Stimulated activated CD4-positive, alpha-beta T cell treated with anti-CD3 and anti-CD28 coated beads, Interleukin-15, amount 100 ng/mL, for 24 hours (primary cell): ENCODE data around the gene THAP6.
"Not testable (repeated sequence)": the region's sequence is repeated elsewhere in the genome, so short reads cannot be mapped to it uniquely, and the experiment has no call there.

Experiments
- DNase-seq: peaks from one replicate; pipeline ENCODE4 v3.0.0-alpha.2; 2020

The THAP6 gene

DNA sequence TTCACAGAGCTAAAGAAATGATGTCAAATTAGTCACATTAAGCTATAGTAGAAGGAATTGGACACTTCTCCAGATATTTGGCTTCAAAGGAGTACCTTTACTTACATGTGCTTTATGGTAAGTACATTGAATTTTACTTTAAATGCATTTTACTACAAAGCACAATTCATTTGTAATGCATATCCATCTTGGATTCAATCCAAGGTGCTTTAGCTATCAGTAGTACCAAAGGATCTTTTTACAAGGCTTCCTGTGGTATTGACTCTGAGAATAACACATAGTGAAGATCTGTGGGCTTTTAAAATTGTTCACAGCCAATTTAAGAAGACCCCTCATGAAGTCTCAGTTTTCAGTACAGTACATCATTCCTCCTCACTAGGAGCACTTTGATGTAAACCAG lies 13.2 kb downstream of the THAP6 start:
- no peak for DNase-seq

DNA sequence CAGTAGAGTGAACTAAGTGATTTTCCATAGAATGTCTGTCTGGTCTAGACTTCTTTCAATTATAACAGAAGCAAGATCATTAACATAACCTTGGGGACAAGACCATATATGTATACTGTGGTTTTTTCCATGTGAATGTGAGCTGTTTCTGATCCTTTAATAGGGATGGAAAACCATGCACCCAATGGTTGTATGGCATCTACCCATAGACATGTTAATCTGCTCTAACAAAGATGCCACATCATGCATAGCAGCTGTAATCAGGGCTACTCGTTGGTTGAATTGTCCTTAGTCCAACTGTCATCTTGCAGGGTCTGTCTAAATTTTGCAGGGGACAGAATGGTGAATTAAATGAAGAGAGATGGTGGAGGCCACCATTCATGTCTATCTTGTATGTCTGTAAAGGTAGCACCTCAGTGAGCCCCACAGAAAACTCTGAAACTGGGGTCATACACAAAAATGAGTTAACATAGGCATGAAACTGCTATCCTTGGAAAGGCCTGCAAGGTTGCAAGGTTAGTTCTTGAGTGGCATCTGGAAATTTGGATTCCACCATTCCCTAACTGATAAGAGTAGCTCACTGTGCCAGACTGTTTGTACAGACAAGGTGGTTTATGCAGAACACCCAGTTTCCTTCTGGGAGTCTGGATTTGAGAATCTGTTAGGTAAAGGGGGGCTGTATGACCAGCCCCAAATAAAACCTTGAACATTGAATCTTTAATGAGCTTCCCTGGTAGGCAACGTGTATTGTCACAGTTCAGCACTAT lies 16.5 kb downstream of the THAP6 start:
- no peak for DNase-seq

DNA sequence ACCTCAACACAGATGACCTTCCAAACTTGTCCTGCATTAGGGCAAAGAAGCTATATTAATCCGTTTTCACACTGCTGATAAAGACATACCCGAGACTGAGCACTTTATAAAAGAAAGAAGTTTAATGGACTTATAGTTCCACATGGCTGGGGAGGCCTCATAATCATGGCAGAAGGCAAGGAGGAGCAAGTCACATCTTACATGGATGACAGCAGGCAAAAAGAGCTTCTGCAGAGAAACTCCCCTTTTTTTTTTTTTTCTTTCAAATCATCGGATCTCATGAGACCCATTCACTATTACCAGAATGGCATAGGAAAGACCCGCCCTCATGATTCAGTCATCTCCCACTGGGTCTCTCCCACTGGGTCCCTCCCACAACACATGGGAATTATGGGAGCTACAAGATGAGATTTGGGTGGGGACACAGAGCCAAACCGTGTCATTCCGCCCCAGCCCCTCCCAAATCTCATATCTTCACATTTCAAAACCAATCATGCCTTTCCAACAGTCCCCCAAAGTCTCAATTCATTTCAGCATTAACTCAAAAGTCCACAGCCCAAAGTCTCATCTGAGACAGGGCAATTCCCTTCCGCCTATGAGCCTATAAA lies 17.4 kb downstream of the THAP6 start:
- DNase-seq: not testable (repeated sequence)

DNA sequence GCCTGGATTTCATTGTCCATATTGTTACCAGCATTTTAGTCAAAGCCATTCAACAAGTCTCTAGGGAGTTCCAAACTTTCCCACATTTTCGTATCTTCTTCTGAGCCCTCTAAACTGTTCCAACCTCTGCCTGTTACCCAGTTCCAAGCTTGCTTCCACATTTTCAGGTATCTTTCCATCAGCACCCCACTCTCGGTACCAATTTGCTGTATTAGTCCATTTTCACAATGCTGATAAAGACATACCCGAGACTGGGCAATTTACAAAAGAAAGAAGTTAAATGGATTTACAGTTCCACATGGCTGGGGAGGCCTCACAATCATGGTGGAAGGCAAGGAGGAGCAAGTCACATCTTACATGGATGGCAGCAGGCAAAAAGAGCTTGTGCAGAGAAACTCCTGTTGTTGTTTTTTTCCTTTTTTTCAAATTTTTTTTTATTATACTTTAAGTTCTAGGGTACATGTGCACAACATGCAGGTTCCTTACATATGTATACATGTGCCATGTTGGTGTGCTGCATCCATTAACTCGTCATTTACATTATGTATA lies 19.1 kb downstream of the THAP6 start:
- not testable (repeated sequence) for DNase-seq

DNA sequence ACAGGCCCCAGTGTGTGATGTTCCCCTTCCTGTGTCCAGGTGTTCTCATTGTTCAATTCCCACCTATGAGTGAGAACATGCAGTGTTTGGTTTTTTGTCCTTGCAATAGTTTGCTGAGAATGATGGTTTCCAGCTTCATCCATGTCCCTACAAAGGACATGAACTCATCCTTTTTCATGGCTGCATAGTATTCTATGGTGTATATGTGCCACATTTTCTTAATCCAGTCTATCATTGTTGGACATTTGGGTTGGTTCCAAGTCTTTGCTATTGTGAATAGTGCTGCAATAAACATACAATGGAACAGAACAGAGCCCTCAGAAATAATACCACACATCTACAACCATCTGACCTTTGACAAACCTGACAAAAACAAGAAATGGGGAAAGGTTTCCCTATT lies 19.7 kb downstream of the THAP6 start:
- not testable (repeated sequence) for DNase-seq

DNA sequence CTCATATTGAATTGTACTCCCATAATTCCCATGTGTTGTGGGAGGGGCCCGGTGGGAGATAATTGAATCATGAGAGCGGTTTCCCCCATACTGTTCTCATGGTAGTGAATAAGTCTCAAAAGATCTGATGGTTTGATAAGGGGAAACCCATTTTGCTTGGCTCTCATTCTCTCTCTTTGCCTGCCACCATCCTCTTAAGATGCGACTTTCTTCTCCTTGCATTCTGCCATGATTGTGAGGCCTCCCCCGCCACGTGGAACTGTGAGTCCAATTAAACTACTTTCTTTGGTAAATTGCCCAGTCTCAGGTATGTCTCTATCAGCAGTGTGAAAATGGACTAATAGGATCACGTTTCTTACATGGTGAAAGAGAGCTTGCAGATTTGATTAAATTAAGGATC lies 23.0 kb downstream of the THAP6 start:
- DNase-seq: not testable (repeated sequence)

DNA sequence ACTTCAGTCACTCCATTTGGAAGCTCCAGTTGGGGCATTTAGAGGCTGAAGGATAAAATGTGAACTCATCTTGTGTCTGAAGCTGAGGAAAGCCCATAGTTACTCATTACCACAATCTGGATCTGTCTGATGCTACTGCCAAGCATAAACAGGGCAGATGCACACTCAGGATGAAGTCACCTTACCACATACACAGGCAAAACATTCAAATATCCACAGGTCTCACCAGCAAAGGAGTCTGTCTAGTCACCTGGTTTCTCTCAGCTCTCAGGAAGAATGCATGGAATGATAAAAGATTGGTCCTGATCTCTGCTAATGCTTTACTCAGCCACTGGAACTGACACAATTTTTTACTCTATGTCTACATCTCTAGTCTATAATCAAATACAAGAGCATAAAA lies 28.6 kb downstream of the THAP6 start:
- no peak for DNase-seq

DNA sequence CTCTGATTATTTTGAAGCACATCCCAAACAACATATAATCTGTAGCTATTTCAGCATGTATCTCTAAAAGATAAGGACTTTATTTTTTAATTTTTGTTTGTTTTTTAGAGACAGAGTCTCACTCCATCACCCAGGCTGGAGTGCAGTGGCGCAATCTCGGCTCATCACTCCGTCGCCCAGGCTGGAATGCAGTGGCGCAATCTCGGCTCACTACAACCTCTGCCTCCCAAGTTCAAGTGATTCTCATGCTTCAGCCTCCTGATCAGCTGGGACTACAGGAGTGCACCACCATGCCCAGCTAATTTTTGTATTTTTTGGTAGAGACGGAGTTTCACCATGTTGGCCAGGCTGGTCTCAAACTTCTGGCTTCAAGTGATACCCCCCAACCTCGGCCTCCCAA lies 29.9 kb downstream of the THAP6 start:
- not testable (repeated sequence) for DNase-seq

DNA sequence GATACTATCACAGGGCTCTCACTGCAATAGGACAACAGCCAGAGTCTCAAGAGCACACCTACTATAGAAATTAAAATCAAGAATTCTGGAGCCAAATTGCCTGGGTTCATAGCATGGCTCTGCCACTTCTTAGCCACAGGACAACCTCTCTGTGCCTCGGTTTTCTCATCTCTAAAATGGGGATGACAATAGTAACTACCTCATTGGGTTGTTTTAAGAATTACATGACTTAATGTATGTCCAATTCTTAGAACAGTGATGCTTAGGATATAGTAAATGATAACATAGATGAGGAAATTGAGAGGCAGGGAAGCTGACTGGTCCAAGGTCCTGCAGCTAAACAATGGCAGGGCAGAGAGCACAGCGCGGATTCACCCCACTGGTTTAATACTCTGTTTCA lies 30.6 kb downstream of the THAP6 start:
- no peak for DNase-seq

DNA sequence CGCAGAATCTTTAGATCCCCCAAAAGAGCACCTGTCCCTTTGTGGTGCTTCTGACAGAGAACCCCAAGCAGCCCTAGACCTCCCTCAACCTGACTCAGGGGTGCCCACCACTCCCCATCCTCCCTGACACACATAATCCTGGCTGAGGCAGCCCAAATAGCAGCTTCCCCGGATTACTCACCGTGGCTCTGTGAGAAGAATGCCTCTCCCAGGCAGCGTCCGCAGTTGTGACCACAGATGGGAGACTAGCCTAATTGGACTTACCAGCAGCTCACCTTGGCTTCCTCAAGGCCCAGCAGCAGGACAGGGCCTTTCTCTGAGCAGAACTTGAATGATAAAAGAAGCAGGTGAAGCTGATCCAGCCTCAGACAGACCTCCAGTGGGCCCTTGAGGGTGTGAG lies 31.3 kb downstream of the THAP6 start:
- no peak for DNase-seq

DNA sequence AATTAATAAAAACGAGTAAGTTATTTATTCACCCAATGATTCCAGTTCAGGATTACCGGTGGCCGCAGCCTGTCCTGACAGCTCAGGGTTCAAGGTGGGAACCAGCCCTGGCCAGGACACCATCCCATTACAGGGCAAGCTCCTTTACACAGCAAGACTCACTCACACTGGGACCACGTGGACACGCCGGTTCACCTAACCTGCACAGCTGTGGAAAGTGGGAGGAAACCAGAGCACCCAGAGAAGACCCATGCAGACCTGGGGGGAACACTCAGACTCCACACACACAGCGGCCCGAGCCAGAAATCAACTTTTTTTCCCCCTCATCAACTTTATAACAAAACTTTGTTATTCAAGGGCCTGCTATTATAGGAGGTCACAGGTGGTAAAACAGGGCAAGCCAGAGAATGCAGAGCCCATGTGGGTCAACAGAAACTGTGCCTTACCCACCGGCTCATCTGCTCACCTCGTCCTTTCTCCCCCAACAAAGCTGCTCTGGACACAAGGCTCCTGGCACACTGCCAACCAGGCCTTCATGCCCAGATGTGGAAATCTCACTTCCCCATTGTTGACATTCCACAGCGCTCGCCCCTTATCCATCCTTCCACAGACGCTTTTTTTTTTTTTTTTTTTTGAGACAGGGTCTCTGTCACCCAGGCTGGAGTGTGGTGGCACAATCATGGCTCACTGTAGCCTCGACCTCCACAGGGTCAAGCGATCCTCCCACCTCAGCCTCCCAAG lies 33.5 kb downstream of the THAP6 start:
- DNase-seq: no peak

DNA sequence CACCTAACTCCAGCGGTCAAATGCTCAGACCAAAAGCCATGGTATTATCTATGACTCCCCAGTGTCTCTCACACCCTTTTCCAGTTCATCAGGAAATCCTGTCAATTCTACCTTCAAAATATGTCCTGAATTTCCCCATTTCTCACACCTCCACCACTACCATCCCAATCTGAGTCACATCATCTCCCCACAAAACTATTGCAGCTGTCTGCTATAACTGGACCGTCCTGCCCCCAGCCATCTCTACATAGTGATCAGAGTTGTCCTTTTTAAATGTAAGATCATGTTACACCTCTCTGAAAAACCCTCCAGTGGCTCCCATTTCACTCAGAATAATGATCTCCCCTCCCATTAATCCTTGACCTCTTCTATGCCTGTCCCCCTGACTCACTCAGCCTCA lies 34.7 kb downstream of the THAP6 start:
- no peak for DNase-seq

DNA sequence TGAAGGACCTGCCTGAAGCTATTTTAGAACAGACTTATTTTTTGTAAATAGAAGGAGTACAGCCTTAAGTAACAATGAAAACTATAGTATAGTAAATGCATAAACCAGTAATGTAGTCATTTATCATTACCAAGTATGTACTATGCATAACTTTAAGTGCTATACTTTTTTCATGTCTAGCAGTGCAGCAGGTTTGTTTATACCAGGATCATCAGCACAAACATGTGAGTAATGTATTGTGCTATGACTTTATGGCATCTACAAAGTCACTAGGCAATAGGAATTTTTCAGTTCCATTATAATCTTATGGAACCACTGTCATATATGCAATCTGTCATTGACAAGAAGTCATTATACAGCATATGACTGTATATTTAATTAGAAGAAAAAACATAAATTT lies 38.2 kb downstream of the THAP6 start:
- no peak for DNase-seq

DNA sequence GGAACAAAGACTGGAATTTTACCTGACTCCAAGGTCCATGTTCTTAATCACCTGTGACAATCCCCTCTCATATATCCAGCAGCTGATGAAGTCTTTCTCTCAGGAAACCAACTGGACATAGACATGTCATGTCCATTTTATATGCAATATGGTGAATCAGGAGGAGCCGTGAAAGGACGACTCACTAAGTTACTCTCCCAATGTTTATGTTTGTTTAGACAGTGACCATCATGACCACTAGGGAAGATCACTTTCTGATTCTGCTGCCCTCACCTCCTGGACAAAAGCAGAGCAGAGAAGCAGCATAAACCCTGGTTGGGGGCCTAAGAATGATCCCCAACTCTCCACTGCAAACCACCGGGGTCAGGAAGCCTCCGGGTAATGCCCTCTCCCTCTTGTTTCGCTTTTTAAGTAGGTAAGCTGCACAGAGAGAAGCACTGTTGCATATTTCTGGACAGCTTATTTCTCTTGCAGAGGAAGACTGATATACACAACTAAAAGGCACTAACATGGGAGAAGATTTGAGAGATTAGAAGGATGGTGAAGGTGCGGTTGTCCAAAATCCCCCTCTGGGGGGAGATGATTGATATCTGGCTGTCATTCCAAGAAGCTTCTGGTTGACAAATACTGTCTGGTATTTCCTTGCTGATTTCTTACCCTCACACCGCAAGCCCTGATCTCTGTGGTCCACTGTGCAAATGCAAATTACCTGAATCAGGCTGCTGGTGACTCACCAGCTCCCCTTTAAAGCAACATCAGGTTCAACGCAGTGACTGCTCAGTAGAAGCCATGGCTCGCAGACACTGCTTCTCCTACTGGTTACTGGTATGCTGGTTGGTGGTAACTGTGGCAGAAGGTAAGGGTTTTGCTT lies 41.3 kb downstream of the THAP6 start, which contains the start of gene ODAPH:
TSS of gene ODAPH (plus strand) at position 773 of the 871 bp plus-strand sequence. CDS start at position 790, 17 bp downstream.
- peak; percentile 26 for DNase-seq

DNA sequence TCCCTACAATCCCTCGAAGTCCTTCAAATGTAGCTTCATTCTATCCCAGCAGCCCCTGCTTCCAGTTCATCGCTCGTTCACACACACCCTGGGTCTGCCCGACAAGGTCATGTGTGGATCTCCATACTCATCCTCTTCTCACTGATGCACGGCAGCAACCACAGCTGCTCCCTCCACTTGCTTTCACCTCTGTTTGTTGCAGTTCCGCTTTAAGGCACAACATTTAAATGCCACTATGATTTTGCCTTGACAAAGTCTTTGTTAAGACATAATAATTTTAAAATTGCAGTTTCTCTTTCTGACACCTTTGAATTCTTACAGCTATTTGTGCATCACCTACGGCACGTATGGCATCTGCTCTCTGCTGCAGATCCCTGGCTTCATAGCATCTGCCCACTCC lies 43.4 kb downstream of the THAP6 start:
- DNase-seq: no peak

DNA sequence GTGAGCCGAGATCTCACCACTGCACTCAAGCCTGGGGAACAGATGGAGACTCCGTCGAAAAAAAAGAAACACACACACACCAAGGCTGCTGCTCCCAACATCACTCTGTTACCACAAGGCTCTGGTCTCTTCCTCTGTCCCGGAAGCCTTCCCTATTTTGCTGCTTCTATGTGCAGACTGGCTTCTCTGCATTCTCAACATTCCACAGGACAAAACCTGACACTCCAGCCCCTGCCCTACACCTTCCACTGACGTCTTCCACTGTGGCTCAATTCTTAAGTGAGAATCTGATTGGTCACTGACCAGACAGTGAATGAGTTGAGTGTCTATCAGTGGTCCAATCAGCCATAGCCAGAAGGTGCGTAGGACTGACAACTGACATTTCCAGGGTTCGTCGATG lies 47.5 kb downstream of the THAP6 start:
- no peak for DNase-seq

DNA sequence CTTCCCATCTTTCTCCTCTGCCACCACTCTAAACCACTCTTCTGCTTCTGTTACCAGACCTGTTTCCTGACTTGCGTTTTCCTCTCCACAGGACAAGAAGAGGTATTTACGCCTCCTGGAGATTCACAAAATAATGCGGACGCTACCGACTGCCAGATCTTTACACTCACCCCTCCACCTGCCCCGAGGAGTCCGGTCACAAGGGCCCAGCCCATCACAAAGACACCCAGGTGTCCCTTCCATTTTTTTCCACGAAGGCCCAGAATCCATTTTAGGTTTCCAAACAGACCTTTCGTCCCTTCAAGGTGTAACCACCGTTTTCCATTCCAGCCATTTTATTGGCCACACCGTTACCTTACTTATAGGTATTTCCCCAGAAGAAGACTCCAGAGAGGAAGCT lies 49.8 kb downstream of the THAP6 start:
- no peak for DNase-seq

DNA sequence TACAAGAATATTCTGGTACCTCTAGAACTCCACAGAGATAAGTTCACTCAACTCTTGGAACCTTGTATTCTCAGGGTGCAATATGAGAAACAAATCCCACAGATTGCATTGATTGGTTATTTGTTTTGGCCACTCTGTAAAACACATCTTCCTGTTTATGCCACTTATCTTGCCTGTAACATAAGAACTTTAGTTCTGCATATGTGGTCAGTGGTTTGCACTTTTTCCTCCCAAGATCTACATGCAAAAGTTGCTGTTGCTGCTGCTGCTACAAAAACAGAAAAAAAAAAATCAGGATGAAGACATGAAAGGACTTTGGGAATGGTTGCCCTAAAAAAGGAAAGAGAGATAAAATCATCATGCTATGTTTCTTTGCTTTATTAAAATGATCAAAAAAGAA lies 51.2 kb downstream of the THAP6 start:
- DNase-seq: no peak

DNA sequence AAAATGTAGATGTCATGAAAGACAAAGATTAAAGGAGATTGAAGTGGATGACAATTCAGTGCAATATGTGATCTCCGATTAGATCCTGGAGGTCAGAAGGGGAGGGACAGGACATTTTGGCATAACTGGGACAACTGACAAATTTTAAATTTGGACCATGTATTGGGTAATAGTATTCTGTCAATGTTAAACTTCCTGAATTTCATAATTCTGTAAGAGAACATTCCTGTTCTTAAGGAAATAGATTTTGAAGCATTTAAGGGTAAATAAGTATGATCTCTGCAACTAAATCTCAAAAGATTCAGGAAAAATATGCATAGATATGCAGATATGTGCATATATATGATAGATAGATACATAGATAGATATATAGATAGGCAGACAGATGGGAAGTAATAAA lies 52.6 kb downstream of the THAP6 start:
- no peak for DNase-seq

DNA sequence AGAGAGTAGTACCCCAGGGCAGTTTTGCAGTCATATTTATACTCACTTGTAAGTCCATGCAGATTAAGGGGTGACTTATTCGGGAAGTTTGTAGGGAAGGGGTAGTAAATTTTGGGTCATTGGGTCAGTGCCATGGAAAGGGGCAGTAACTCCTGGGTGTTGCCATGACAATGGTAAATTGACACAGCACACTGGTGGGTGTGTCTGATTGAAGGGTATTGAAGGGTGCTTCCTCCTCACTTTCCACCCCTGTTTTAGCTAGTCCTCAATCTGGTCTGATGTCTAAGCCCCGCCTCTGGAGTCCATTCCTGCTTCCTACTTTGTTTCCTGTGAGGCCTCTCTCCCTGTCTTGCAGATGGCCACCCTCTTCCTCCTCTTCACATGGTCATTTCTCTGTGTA lies 53.5 kb downstream of the THAP6 start:
- DNase-seq: no peak
